Measurements from ENCODE around the gene SETD6. TPM values are rescaled to one million over a fixed set of nuclear protein-coding genes. Genes with fewer than 3 reads are reported as not detected.
"Not testable (repeated sequence)": the region's sequence is repeated elsewhere in the genome, so short reads cannot be mapped to it uniquely, and the experiment has no call there.

The SETD6 gene
- polyA plus RNA-seq, 1 donor, result 17.0 TPM

- DNase-seq (ENCODE audit: low read depth), result no peak
These were observed 22.0 kb downstream of the SETD6 start for GRCh38 chr16:58537124-58537906.

- no peak for DNase-seq (ENCODE audit: low read depth)
These were observed 26.4 kb downstream of the SETD6 start for GRCh38 chr16:58541711-58542110.

GRCh38 chr16:58542291-58542690 is 27.0 kb downstream of the SETD6 start:
- no peak for DNase-seq (ENCODE audit: low read depth)

DNA sequence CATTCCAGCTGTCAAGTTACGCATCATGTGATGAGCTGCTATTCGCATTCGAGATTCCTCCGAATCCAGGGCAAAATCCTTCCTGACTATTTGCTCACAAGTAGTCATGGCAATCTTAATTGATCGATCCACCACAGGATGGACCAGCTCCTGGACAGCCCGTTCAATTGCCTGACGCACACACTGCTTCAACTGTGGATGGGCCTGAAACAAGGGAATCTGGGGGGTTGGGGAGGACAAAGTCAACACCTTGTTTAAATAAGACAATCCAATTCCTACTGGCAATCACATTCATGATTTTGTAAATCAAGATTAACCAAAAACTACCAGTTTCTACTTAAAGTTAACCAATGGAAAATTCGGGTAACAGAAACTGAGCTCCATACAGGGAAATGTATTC is 28.4 kb downstream of the SETD6 start:
- no peak for DNase-seq (ENCODE audit: low read depth)

GRCh38 chr16:58548378-58548777 is 33.1 kb downstream of the SETD6 start:
- no peak for DNase-seq (ENCODE audit: low read depth)

DNA sequence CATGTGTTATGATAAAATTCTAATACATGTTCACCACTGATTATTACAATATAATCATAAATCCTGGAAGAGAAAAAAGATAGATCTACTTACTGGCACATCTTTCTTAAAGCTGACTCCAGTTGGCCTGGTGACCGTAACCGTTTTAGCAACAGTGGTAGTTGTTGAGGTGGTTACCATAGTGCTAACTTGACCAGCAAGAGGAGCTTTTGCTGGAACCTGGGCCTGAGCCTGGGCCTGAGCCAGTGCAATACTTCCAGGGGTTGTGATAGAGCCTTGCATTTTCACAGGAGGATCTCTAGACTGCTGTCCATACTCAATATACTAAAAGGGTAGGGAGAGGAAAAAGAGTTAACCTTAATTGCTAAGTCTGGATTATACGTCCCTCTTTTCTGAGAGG is 36.2 kb downstream of the SETD6 start:
- no peak for DNase-seq (ENCODE audit: low read depth)

DNA sequence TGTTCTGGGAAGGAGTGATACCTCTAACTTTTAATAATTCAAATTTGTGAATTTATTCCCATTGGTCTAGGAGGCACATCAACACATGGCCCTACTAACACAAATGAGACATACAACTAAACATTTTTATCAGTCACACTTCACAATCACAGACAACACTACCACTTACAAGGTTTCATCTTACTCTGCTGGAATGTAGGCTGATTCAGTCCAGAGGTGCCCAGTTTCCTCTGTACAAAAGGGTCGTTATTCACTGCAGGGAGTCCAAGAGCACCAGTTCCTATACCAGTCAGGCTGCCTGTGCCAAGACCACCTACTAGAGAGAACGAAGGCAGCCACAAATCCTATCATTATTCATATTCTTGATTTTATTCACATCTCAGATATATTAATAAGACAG is 41.4 kb downstream of the SETD6 start:
- no peak for DNase-seq (ENCODE audit: low read depth)

DNA sequence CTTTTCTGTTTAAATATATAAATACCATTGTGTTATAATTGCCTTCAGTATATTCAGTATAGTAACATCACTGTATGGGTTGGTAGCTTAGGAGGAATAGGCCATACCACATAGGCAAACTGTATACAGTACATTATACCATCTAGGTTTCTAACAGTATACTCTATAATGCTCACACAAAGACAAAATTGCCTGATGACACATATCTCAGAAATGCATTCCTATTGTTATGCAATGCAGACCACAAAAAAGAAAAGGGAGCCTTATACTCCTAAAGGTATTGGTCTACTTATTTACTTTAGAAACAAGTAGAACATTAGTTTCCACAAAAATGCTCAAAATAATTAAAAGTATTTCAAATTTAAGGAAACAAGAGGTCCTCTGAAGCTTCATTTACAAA is 47.9 kb downstream of the SETD6 start:
- no peak for DNase-seq (ENCODE audit: low read depth)

- no peak for DNase-seq (ENCODE audit: low read depth)
These were observed 48.5 kb downstream of the SETD6 start for GRCh38 chr16:58563775-58564174.

DNA sequence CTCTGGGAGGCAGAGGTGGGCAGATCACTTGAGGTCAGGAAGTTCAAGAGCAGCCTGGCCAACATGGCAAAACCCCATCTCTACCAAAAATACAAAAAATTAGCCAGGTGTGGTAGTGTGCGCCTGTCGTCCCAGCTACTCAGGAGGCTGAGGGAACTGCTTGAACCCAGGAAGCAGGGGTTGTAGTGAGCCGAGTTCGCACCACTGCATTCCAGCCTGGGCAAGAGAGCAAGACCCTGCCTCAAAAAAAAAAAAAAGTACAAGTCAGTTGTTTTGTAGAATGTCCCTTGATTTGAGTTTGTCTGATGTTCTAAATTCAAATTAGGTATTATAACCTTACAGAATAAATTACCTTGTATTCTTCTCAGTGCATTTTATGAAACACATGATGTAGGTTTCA is 50.4 kb downstream of the SETD6 start:
- DNase-seq (ENCODE audit: low read depth), result not testable (repeated sequence)

Other genes with a start within 250 kb of the SETD6 start
- not detected for gene PRSS54, start 220.5 kb upstream of the SETD6 start, polyA plus RNA-seq (ENCODE audit: insufficient read length)
- gene GINS3, start 123.0 kb upstream of the SETD6 start, polyA plus RNA-seq (ENCODE audit: insufficient read length), result 6.5 TPM
- gene NDRG4, start 15.4 kb upstream of the SETD6 start, polyA plus RNA-seq (ENCODE audit: insufficient read length), result 11.7 TPM
- 86.0 TPM for gene CNOT1, start 114.3 kb downstream of the SETD6 start, polyA plus RNA-seq (ENCODE audit: insufficient read length)
- 7.0 TPM for gene SLC38A7, start 169.3 kb downstream of the SETD6 start, polyA plus RNA-seq (ENCODE audit: insufficient read length)
- gene GOT2, start 218.8 kb downstream of the SETD6 start, polyA plus RNA-seq (ENCODE audit: insufficient read length), result 45.9 TPM